GM19238 (cell line): Measurements from ENCODE around the gene MBNL1.

Experiments
- DNase-seq: peaks from one replicate; pipeline ENCODE4 v3.0.0; 2011; ENCODE audit warnings: low spot score; ENCODE audit not compliant: insufficient read length

The MBNL1 gene

DNA sequence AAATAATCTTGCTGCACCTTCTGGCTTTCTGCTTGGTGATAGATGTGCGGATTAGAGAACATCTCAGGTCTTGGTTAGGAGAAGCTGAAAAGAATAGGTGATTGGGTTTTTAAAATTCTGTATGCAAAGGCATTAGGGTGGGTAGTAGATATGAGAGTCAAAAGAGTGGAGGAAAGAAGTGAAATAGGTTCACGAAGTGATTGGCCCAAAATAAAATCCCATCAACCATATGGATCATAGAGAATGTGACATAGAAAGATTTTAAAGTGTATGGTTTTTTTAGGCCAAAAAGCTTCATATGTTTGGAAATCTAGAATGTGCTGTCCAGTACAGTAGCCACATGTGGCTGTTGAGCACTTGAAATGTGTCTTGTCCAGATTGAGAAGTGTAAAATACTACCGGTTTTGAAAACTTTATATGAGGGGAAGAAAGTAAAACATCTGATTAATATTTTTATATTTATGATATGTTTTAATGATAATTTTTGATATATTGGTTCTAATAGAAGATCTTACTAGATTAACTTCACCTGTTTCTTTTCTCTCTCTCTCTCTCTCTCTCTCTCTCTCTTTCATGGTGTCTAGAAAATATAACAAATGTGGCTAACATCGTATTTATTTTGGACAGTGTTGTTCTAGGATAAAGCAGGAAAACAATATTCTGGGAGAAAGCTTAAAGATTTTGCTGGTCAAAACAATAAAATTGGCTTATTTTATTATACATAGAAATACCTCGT, 2.9 kb downstream of the MBNL1 start:
- DNase-seq: no peak

DNA sequence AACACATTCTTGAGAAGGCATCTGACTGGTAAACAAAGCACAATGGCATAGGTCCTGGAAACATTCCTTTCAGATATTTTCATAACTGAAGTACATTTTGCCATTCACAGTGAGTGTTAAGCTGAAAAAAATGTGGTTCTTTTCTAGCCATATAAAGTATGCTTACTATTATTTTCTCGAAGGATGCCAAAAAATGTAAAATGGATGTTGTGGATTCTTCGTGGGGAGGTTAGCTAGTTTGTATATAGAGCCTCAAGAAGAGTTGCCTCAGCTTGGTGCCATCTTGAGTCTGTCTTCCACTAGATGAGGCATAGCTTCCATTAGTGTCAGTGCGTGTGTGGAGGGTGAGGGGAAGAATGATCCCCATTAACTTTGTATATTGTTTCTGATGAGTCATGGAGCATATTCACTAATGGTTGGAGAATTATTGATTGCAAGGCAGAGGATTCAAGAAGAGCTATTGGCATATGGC, 4.1 kb downstream of the MBNL1 start:
- no peak for DNase-seq

DNA sequence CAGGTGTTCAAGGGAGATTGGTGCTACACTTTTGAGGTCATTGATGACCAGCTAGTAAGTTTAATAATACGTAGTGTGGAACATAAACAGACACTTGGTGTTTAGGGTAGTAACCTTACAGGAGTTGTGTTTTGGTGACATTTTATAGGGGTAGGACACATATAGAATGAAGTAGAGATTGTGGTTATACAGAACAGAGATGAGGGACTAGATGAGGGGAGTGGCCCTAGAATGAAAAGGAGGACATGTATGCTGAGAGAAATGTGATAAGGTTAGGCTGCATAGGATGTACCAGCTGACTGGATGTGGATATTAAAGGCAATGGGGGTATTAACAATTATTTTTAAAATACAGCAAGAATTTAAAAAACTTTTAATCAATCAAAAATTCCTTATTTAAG, 8.0 kb downstream of the MBNL1 start:
- no peak for DNase-seq

DNA sequence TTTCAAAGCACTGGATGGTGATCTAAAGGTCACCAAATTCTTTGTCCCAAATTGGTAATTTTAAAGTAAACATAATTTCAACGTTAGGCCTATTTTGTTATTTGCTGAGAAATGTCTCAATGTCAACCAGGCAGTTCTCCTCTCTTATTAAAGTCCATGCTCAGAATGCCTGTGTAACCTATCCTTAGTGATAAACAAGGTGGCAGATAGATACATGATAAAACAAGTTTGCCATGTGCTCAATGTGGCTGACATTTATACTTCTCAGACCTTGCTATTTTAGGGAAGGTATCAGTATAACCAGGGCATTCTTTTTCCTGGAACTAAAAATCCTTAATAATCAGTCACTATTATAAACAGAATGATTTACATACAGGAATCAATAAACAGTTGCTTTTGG, 8.5 kb downstream of the MBNL1 start:
- DNase-seq: no peak

DNA sequence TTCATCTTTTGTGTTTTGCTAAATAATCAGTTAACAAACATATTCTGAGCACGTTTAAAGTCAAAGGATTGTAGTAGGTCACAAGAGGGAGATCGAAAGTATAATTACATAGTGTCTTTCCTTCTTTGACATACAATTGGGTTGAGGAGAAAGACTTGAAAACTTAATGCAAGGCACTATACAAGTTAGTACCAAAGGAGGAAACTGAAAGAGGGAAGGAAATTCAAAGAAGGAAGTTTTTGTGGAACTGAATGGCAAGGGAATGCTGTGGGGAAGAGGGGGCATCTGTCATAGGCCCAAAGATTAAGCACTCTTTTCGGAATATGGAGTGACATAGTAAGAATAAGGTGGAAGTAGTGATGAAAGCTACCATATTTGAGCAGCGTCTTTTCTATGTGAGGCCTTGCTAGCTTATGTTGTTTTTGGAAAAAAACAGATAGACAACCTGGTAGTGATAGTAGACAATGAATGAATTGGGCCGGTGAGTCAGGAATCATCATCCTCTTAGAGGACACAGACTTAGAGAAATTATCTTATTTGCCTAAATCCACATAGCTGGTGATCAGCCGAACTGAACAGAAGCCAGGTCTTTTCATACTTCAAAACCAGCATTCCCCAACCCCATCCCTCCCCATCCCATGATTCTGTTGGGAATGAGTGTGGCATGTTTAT, 10.2 kb downstream of the MBNL1 start:
- no peak for DNase-seq

DNA sequence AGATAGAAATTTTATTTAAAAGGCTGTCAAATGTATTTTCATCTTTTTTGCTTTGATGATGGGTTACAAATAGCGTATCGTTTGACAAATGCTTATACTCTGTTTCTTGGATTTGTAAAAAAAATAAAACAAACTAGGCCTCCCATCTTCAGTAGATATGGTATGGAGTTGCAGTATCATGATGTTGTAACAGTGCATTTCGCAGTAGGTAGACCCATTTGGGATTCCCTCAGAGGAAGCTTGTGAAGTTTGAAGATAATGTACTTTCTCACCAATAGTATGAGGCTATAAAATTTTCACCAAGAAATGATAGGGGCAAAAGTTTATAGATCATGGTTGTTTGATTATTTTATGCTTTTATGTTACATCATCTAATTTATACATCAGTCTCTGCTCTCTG, 10.8 kb downstream of the MBNL1 start:
- DNase-seq: no peak

DNA sequence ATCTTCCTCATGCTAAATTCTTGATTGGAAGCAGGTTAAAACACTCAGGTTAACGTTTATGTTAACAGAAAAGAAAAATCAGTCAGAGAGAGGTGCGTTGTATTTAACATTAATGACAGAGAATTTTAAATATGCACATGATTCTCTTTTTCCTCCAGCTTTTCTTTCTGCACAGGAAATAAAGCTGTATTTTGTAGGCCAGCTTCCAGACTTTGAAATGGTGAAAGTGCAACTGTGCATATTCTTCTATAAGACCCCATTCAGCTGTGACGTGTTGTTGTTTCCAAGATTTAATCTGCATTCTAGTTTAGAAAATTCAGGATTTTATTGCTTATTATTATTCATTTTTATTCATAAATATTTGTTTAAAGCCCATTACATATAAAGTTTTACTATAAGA, 11.8 kb downstream of the MBNL1 start:
- no peak for DNase-seq

DNA sequence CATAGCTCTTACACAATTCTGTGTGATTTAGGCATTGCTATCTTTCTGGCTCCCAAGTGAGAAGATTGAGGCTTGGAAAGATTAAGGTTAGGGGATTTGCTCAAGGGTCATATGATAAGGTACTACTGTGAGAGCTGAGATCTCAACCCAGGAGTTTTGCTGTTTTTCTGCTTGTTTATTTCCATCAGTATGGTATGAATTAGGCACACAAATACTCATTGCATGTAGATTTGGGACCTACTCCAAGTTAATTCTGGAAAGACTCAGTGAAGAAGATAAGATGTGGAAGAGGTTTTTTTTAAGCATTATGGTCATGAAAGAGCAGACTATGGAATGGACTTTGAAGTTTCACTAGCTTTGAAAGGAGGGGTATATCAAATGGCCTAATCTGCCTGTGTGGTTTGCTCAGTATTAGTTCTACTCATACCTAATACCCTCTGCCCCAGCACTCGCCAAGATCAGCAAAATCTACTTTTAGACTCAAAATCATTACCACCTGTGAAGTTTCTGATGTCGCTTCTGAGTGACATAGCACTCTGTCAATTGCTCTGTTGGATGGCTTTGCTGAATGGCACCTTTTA, 12.5 kb downstream of the MBNL1 start:
- no peak for DNase-seq

DNA sequence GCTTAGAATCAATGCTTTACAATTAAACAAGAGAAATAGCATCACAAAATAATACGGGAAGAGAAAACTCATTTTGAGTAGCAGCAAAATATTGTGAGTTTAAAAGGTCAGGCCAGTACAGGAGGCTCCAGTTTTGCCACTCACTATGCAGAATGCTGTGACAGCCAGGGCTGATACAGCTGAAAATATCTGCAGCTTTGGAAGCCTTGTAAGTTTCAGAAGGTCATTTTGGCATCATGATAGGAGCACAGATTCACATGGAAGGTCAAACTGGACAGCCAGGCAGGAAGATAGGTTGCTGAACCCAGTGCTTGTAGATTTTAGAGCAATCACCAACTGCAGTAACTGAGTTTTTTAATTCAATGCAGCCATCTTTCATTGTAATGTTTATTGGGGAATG, 14.1 kb downstream of the MBNL1 start:
- DNase-seq: no peak

DNA sequence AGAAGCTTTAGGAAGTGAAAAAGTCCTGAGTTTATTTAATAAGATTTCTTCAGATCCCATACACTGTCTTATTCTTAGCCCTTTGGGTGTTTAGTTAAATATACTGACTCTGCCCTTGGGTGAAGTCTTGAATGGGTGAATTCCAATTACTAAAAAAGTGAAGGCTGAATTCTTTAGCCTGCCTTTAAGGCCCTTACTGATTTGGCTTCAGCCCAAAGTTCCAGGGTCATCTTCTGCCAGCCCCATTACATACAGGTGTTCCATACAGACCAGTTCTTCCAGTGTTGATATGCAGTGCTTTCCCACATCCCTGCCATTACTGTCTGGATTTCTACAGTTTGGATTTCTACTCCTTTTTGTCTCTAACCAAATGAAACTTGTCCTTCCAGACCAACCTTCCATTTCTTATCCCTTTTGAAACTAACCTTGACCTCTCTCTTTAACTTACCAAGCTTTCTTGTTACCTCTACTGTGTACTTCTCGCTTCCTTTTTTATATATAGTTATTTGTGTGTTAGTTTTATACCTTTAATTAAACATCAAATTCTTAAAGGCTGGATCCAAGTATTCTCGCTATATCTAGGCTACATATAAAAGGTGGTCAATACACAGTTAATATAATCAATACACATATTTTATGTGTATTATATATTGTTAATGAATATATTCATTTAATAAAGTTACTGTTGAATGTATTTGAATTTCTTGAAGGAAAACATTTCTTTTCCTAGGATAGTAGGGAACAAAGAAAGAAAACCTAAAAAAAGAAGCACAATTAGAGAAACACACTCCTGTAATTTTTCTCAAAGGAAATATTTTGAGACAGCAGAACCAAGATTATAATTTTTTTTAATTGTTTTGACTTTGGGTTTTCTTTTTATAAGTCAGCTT, 15.0 kb downstream of the MBNL1 start:
- no peak for DNase-seq

DNA sequence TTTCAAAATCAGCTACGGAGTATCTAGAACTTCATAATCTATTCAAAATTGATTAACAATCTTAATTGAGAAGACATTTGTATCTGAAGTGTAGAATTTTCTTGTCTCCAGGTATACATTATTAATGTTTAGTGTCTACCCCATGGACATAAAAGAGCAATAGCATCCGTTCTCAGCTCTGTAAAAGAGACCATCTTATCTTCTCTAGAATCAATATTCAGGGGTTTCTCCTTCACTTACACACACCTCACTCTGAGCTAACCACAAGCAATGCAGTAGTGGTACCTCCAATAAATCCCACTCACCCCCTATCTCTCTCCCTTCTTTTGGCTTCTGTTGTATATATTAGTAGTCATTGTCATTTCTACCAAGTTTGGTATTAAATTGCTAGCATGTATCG, 16.2 kb downstream of the MBNL1 start:
- no peak for DNase-seq

DNA sequence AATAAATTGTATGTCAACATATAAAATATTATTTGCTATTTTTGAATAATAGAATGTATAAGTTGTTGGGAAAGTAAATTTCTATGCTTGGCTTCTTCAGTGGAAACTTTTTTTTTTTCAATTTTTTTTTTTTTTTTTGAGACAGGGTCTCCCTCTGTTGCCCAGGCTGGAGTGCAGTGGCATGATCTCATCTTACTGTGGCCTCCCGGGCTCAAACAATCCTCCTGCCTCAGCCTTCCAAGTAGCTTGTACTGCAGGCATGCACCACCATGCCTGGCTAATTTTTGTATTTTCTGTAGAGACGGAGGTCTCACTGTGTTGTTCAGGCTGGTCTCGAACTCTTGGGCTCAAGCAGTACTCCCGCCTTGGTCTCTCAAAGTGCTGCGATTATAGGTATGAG, 16.8 kb downstream of the MBNL1 start:
- DNase-seq: no peak

DNA sequence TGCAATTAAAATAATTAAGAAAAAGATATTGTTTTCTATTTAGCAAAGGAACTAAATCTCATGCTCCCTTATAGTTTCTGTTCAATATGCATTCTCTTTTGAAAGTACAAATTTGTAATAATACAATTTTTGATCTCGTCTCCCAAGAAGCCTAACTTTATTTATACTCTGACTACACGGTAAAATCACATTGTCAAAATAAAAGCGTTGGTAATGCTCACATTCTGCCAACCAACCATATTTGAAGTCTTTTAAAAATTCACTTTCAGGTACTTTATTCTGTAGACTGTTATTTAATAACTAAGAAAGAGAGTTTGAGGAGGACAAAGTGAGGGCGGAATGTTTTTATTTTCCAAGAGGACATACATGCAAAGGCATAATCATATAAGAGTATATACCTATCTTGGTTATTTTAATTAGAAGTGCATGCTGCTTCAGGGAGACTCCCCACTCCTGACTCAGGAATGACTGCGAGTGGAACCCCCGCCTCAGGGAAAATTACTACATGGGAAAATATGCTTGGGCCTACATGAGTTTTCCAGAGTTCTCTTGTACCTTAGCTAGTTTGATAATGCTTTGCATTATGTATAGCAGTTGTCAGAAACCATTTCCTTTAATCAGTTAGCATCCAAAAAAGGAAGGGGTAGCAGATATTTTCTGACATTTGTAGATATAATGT, 19.3 kb downstream of the MBNL1 start:
- no peak for DNase-seq

DNA sequence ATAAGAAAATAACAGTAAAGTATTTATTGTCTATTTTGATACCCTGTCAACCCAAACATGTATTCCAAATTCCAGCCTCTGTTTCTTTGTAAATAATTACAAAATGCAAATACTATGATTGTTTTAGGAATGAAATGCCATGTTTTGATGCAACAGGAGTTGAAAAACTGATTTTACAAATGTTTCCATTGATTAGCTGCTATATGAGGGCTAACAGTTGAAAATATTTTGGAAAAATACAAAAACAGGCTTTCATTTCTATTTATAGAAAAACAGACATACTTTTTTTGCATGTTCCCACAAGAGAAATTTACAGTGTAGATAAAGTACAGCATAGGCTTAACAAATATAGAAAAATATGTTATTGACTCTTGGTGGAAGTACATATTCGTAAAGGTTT, 20.0 kb downstream of the MBNL1 start:
- no peak for DNase-seq

DNA sequence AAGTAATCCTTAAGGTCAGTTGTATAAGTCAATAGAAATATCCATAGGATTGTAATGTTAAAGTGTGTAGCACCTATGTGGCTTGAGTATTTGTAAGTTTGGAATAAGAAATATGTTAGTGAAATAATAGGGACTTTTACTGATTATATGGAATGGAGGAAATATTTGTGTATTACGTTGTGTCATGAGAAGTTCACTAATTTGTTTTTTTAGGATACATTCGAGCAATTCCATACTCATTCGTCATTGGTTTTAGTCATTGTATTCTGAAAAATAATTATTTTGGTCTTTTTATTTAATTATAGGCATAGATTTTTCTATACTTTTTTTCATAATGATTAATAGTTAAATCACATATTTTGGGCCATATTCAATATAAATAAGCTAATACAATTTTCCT, 21.0 kb downstream of the MBNL1 start:
- no peak for DNase-seq

DNA sequence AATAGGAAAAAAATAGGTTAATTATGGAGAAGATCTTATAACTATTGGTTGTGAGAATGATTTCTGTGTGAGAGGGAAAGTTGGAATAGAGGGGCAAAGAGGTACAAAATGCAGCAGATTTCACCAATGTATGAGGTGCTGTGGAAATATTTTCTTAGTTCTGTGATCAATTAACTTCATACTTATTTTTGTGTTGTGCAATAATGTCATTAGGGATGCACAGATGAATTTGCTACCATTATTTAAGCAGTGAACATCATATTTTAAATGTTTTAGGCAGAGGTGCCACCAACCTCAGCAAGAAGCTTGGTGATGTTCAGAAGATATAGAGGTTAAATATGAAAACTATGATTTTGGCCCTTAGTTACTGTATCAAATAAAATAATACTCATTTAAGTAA, 21.6 kb downstream of the MBNL1 start:
- no peak for DNase-seq

DNA sequence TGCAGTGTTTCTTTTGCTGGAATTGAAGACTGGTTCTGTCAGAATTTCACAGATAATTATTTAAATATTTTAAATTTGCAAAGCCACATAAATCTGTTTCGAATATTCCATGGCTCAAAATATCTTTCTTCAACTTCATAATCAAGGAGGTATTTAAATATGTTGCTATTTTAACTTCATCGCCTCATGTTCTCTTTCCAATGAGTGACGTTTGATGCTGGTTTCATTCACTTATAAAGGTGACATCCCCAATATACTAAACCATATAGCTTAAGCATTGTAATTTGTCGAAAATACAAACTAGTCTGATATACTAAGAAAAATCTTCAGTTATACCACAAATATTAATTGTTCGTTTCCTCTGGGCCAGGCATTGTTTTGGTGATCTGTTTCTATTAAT, 22.5 kb downstream of the MBNL1 start:
- DNase-seq: no peak

DNA sequence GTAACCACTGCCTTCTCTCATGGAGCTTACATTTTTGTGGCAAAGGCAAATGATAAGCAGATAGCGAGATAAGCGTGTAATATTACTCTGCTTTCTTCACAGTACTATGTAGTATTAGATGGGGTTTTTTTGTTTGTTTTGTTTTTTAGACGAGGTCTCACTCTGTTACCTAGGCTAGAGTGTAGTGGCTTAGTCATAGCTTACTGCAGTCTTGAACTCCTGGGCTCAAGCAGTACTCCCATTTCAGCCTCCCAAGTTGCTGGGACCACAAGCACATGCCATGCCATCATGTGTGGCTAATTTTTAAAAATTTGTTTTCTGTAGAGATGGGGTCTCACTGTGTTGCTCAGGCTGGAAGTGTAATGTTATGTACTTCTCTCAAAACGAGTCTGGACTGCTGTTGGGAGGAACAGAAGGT, 22.9 kb downstream of the MBNL1 start:
- DNase-seq: no peak

DNA sequence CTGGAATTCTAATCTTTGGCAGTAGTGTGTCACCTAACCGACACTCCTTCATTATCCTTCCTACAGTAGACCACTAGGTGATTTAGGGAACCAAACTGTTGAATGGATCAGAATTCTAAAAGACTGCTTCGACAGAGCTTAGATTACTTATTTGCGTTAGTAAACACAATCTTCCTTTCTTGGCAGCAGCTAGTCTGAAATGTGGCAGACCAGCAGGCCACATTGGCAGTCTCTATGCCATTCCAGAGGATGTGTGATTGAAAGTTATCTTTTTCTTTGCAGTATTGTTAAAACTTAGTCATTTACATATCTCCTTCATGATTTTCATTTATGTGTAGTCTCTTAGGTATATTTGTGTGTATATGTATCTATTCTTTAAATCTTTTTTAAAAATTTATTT, 23.6 kb downstream of the MBNL1 start:
- DNase-seq: no peak

DNA sequence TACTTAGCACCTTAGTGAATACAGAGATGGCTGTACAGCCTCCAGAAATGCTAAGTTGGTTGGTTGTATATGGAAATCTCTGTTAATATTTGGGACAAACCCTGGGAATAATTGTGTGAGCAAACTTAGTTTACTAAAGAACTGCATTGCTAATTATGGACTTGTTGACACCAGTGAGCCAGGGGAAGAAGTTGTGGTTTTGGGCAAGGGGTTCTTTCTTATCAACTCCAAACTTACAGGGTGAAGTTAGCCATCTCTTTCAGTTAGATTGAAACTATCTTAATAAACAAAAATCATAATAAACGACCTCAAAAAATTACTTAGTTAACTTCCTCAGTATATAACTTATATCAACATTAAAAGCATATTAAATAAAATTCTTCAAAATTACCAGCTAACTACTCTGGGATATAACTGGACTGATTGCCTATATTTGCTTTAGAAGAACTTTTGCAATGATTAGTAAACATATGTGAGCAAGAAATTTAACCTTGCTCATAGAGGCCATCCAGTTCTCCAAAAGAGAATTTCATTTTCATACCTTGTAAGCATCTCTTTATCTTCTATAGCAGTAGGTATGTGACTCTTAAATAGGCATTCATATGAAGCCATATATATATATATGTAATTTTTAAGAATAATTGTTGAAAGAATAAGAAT, 24.7 kb downstream of the MBNL1 start:
- DNase-seq: no peak

DNA sequence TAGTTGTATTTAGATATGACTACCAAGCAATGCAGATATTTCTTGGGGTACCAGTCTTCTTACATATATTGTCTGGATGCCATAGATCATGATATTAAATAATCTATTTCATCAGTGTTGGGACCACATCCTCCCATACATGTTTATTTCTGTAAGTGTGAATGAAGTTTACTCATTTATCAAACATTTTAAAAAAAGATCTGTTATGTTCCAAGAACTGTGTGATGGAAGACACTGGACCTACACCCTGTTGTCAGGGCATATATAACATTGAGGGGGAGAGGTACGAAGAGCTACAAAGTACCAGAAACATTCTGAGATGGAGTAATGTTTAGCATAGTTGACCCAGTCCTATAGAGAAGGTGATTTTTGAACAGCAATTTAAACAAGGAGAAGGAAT, 26.6 kb downstream of the MBNL1 start:
- DNase-seq: no peak
